Mesothelial cell of epicardium (in vitro differentiated cells): ENCODE measurements around the gene ARSG. TPM values are rescaled to one million over a fixed set of nuclear protein-coding genes. Genes with fewer than 3 reads are reported as not detected.

Experiments used
- DNase-seq, 2 experiments: peaks; one replicate each; pipeline ENCODE4 v3.0.0; 2021; ENCODE audit warnings: low spot score in 2 of 2; ENCODE audit not compliant: unreplicated experiment in 2 of 2
- H3K27ac Mint-ChIP-seq: 2 replicates; pipeline ENCODE4 v1.8.0; 2021; ENCODE audit warnings: mixed read lengths
- H3K27me3 Mint-ChIP-seq: 2 replicates; pipeline ENCODE4 v1.8.0; 2021; ENCODE audit warnings: low read depth, mixed read lengths
- H3K36me3 Mint-ChIP-seq: 2 replicates; pipeline ENCODE4 v1.8.0; 2021; ENCODE audit warnings: mixed read lengths
- H3K4me1 Mint-ChIP-seq: 2 replicates; pipeline ENCODE4 v1.8.0; 2021; ENCODE audit warnings: mixed read lengths
- H3K4me3 Mint-ChIP-seq: 2 replicates; pipeline ENCODE4 v1.8.0; 2021; ENCODE audit warnings: mild to moderate bottlenecking, moderate library complexity, mixed read lengths
- H3K9me3 Mint-ChIP-seq: 2 replicates; pipeline ENCODE4 v1.8.0; 2021; ENCODE audit warnings: mixed read lengths
- total RNA-seq: library from RNA; stranded (reverse); gene quantifications from 3 replicates; pipeline ENCODE4 v1.2.1, GENCODE V29; 2021
- TF ChIP-seq, protein P1 (sequence below): fragments of 200-600 bp; sonication (generic); IDR thresholded peaks from one replicate; pipeline ENCODE4 v1.5.0; 2021; ENCODE audit warnings: antibody characterized with exemption; ENCODE audit not compliant: unreplicated experiment

ARSG gene
- total RNA-seq, result 7.8 to 11.4 TPM (median 9.0 TPM) in 3 replicates

DNA sequence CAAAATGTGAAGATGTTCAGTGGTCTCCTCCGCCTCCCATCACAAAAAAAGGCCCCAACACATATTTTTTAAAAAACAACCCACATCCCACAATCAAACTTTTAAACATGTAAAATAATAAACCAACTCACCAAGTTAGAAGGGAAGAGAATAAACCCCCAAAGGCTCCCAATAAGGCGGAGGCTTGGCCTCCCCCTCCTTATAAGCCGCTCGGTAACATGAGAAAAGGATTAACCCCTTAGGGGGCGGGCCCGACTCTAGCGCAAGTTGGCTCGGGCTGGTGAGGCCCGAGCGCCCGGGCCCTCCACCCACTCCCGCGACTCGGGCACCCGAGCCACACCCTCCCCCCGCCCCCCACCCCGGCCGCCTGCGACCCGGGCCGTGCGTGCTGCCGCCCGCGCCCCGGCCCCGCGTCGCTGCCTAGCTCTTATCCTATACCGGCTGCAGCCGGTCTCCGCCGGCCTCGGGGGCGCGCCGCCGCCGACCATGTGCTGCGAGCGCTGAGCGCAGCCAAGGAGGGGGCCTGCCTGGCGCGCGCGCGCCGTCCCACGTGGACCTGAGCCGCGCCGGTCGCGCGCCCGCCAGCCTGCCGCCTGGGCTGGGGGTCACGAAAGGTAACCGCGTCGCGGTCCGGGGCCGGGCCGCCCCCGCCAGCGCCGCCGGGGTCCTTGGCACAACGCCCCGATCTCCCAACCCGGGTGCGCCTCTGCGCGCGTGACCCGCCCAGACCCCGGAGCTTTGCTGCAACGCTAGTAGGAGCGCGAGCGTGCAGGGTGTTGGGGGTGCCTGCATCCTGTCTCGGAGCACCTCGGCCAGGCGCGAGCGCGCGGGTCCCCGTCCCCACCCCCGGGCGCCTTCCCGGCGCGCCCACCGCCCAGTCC is at the start of gene ARSG, which contains the start of gene SLC16A6:
TSS of gene ARSG (plus strand) at position 541 of the 881 bp plus-strand sequence. CDS start 15,999 bp downstream, outside the sequence.
TSS of gene SLC16A6 (minus strand) at position 173 of the 881 bp plus-strand sequence. CDS start 12,807 bp downstream, outside the sequence.
- peak; percentile 54 to 76 for DNase-seq
- Mint-ChIP-seq H3K27me3 (peaks cover 43% of the 10 kb centered on the region), H3K9me3 (no peaks in the 10 kb centered on the region), H3K4me3 (peak within 1 kb of the TSS; percentile 78), H3K27ac (peak within 1 kb of the TSS; percentile 64), H3K36me3 (no peaks in the 10 kb centered on the region), H3K4me1 (peaks cover 14% of the 10 kb centered on the region)
- TF ChIP-seq, protein P1, sequence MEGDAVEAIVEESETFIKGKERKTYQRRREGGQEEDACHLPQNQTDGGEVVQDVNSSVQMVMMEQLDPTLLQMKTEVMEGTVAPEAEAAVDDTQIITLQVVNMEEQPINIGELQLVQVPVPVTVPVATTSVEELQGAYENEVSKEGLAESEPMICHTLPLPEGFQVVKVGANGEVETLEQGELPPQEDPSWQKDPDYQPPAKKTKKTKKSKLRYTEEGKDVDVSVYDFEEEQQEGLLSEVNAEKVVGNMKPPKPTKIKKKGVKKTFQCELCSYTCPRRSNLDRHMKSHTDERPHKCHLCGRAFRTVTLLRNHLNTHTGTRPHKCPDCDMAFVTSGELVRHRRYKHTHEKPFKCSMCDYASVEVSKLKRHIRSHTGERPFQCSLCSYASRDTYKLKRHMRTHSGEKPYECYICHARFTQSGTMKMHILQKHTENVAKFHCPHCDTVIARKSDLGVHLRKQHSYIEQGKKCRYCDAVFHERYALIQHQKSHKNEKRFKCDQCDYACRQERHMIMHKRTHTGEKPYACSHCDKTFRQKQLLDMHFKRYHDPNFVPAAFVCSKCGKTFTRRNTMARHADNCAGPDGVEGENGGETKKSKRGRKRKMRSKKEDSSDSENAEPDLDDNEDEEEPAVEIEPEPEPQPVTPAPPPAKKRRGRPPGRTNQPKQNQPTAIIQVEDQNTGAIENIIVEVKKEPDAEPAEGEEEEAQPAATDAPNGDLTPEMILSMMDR, result no peak

DNA sequence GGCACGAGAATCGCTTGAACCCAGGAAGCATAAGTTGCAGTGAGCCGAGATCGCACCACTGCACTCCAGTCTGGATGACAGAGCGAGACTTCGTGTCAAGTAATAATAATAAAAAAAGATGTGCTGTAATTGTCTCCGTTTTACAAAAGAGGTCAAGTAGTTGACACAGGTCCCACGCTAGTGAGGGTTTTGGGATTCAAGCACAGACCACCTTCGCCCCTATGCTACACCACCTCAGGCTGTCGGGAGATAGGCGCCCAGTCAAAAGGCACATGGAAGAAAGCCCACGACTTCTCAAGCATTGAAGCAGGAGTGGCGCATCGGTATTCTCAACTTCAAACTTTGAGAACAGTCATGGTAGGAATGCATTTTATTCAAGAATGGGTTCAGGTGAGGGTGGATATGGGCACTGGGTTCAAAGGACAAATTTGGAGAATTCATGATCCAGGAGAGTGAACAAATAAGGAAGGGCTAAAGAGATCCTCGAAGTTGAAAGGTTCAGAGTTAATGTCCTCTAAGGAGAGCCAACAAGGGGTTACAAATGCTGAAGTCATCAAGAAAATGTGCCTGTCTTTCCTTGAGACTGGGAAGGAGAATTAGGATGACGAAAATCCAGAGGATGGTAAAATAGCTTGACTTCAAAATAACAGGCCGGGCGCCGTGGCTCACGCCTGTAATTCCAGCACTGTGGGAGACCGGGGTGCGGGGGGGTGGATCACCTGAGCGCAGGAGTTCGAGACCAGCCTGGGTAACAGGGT is 44.8 kb upstream of the ARSG start:
- Mint-ChIP-seq H3K27me3 (no peaks in the 10 kb centered on the region), H3K4me3 (peak overlapping the region; percentile 92), H3K4me1 (peaks cover 14% of the 10 kb centered on the region), H3K36me3 (no peaks in the 10 kb centered on the region), H3K9me3 (no peaks in the 10 kb centered on the region), H3K27ac (peak overlapping the region; percentile 76)
- no peak for DNase-seq
- TF ChIP-seq, protein P1, result no peak

DNA sequence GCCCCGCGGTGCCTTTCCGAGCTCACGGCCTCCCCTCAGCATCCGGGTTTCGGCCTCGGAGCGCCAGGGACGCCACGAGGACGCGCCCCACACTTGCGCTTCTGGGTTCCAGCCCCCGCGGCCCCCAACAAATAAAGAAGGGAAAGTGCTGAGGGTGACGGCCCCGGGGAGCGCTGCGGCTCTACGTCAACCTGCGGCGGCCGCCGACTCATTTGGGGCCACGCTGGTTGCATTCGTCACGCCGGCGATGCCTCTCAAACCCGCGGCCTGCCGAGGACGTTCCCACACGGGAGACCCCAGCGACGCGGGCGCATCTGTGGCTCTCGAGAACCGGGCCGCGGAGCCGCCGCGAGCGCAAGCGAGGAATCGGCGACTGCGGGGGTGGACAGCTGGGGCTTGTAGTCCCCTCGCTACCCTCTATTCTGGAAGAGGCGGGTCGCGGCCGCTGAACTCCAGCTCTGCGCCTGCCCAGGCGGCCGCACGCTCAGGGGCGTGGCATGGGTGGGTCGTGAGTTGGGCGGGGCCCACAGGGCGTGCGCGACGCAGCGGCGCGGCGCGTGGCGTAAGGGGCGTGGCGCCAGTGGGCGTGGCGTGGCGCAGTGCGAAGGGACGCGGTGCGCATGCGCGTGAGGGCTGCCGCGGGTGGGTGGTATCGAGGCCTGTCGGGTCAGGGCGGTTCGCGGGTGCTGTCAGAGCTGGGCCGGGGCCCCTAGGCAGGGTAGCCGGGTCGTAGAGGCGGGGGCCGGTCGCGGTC is 43.7 kb upstream of the ARSG start, which contains the start of gene AMZ2:
TSS of gene AMZ2 (plus strand) at position 599 of the 754 bp plus-strand sequence. CDS start 2,145 bp downstream, outside the sequence.
- Mint-ChIP-seq H3K9me3 (no peaks in the 10 kb centered on the region), H3K4me3 (peak within 1 kb of the TSS; percentile 92), H3K4me1 (peaks cover 14% of the 10 kb centered on the region), H3K36me3 (peaks cover 3% of the 10 kb centered on the region), H3K27ac (peak within 1 kb of the TSS; percentile 85), H3K27me3 (no peaks in the 10 kb centered on the region)
- peak; percentile 91 to 98 for DNase-seq
- TF ChIP-seq, protein P1, result no peak

DNA sequence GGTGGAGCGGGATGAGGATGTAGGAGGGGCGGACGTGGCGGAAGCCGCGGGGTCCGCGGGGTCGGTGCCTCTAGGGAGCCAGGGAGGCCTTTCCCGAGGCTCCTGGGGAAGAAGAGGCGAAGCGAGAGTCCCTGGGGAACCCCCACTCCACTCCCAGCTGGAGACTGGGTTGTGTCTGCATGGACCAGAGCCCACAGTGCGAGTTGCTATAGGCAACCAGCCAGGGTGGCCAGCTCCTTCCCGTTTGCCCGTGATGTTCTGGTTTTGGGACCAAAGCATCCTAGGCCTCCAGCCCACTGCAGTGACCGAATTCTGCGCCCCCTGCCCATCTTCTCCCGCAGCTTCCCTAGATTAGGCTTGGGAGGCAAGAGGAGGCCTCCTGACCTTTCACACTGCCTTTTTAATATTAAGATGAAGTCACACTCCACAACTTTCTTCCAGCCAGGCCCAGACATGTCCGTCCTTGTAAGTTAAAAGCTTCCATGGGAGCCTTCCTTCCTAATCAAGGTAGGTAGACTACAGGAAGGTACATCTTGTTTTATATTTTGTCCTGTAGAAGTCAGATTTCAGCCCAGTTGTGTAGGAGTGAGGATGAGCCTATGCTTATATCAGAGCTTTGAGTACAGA is 43.0 kb upstream of the ARSG start:
- Mint-ChIP-seq H3K27ac (peak overlapping the region; percentile 85), H3K4me1 (peaks cover 14% of the 10 kb centered on the region)

More for the DNA sequence above, 43.0 kb upstream of the ARSG start:
- Mint-ChIP-seq H3K36me3 (peaks cover 8% of the 10 kb centered on the region), H3K27me3 (no peaks in the 10 kb centered on the region), H3K9me3 (no peaks in the 10 kb centered on the region), H3K4me3 (peak overlapping the region; percentile 92)
- TF ChIP-seq, protein P1, result no peak
- no peak for DNase-seq
